ENCODE data around the gene ATP10B.
"Not testable (repeated sequence)": the region's sequence is repeated elsewhere in the genome, so short reads cannot be mapped to it uniquely, and the experiment has no call there.

Gene ATP10B

DNA sequence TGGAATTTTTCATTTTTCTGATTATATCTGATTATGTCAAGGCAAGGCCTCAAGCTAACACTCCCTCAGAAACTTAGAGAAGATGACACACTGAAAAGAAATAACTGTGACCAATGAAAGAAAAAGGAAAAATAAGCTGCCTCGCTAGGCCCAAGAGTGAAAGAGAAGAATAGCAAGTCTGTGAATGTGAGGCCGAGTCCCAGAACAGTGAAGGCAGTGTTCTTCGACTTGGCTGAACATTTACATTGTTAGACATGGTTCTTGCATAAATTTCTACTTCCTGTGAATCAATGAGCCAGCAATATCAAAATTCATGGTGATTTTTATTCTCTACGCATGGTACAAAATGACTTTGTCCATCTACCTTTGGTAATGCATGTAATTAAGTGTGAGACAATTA, at the start of gene ATP10B:
Gene ATP10B, minus strand, starts transcription at position 163 of the 400 bp plus-strand sequence. CDS start 164,137 bp downstream, outside the sequence.
- DNase-seq (ENCODE audit: low read depth in 2 of 2) = no peak

- no peak for DNase-seq (ENCODE audit: low read depth in 2 of 2)
Measured at GRCh38 chr5:160901656-160902055, 49.6 kb upstream of the ATP10B start.

DNA sequence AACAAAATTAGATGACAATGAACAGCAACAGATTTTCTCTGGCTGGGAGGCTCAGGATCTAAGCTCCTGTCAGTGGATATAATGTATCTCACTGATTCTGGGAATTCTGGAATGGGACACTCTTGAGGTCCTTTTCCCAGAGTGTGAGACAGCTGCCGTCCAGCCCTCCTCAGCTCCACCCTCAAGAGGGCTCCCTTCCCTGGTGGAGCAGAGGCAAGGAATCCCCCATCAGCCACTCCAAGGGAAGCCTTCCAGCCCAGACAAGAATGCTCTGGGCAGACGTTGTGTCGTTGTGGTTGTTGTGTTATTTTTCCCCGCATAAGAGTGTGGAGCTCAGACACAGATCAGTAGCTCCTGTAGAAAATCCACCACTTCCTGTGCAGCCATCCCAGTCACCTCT, 47.7 kb upstream of the ATP10B start:
- no peak for DNase-seq (ENCODE audit: low read depth in 2 of 2)

GRCh38 chr5:160893180-160893964, 41.4 kb upstream of the ATP10B start:
- DNase-seq (ENCODE audit: low read depth in 2 of 2) = not testable (repeated sequence)

- no peak for DNase-seq (ENCODE audit: low read depth in 2 of 2)
Measured at GRCh38 chr5:160887780-160888179, 35.8 kb upstream of the ATP10B start.

DNA sequence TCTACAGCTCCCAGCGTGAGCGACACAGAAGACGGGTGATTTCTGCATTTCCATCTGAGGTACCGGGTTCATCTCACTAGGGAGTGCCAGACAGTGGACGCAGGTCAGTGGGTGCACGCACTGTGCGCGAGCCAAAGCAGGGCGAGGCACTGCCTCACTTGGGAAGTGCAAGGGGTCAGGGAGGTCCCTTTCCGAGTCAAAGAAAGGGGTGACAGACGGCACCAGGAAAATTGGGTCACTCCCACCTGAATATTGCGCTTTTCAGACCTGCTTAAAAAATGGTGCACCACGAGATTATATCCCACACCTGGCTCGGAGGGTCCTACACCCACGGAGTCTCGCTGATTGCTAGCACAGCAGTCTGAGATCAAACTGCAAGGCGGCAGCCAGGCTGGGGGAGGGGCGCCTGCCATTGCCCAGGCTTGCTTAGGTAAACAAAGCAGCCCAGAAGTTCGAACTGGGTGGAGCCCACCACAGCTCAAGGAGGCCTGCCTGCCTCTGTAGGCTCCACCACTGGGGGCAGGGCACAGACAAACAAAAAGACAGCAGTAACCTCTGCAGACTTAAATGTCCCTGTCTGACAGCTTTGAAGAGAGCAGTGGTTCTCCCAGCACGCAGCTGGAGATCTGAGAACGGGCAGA, 21.7 kb upstream of the ATP10B start:
- not testable (repeated sequence) for DNase-seq (ENCODE audit: low read depth in 2 of 2)

- DNase-seq (ENCODE audit: low read depth in 2 of 2) = no peak
Measured at GRCh38 chr5:160869989-160870521, 18.0 kb upstream of the ATP10B start.

DNA sequence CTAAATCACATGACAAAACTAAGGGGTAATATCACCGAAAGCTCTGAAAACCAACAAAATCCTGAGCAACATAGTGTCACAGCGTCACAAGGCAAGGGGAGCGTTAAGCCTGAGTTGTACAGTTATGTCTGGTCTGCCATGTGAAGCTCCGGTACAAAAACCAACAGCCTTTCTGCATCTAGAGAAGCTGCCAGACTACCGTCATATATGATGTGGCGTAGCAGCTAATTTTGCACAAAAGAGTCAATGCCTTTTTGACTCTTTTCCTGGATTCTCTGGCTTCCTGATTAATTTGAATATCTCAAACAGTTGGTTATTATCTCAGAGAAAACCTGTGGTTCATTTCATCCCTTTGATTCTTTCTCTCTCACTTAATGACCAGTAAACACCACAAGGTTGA, 16.0 kb upstream of the ATP10B start:
- DNase-seq (ENCODE audit: low read depth in 2 of 2) = no peak

- no peak for DNase-seq (ENCODE audit: low read depth in 2 of 2)
Measured at GRCh38 chr5:160851451-160851850, 560 bp downstream of the ATP10B start.

- DNase-seq (ENCODE audit: low read depth in 2 of 2) = no peak
Measured at GRCh38 chr5:160850421-160850820, 1.6 kb downstream of the ATP10B start.

DNA sequence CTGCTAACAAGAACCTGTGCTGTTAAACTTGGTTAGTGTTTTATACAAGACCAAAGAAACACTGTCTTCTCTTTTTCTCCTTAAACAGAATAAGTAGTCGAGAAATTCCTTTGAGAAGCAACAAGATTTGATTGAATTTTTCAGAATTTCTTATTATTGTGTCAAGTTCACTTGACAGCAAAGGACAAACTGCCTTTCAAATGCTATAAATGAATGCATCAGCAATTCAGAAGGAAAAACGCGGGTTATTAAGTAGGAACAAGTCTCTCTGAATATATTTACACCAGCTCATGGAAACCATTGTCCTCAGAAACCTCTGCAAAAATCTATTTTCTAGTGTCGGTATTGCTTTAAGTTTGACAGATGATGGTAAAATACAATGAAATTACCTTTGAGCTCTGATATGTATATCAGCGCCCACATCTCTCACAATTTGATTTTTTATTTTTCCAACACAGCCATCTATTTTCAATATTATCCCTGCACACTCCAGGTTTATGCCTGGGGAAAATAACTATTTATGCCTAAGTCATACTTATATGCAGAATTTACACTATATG, 4.4 kb downstream of the ATP10B start:
- DNase-seq (ENCODE audit: low read depth in 2 of 2) = no peak

GRCh38 chr5:160846642-160847041, 5.4 kb downstream of the ATP10B start:
- DNase-seq (ENCODE audit: low read depth in 2 of 2) = no peak

GRCh38 chr5:160844177-160844576, 7.8 kb downstream of the ATP10B start:
- DNase-seq (ENCODE audit: low read depth in 2 of 2) = no peak

GRCh38 chr5:160843240-160843639, 8.8 kb downstream of the ATP10B start:
- no peak for DNase-seq (ENCODE audit: low read depth in 2 of 2)

DNA sequence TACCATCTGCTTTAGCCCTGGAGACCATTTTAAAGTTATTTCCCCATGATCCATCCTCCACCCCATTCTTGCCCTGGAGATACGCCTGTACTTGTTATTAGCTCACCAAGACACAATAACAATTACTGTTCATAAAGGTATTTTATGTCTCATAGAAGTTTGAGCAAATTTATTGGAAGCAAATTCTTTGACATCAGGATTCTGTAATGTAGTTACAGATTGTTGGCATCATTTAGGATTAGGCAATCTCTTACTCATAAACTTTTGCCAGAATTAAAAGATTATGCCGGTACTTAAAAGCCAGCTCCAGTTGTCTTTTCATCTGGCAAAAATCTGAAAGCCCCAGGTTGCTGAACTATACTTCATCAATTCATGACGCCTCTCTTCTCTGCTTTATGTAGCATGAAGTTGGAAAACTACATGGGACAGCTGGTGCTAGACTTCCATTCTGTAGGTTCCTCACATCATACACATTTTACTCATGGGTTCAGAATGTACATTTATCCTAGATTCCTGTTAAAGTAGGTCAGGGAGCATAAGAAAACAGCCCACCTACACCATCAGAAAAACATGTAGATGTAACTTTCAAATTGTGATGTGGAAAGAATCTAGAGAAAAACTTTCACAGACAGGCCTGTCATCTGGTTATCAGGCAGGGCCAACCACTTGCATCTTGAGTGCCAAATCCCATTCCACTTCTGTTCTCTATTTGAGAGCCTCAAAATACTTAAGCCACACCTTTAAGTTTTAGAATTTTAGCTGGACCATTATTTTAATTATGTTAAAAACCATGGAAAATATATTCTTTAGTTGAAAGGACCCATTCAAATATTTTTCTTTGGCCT, 14.0 kb downstream of the ATP10B start:
- DNase-seq (ENCODE audit: low read depth in 2 of 2) = no peak

DNA sequence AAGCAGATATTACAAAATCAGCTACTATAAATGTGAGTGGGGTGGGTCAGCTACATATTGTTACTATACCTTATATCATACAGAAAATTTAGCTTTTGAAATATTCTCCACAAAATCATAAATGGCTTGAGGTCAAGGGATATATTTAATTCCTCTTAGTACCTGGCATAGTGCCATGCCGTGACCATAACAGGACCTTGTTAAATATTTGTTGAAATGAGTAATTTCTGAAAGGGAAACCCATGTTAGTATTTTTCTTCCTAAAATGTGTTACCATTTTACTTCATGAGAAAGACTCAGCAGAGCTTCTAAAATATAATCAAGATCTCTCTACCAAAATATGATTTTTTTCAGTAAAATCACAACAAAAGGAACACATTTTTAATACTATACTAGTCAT, 14.8 kb downstream of the ATP10B start:
- DNase-seq (ENCODE audit: low read depth in 2 of 2) = no peak

GRCh38 chr5:160835818-160836528, 16.0 kb downstream of the ATP10B start:
- DNase-seq (ENCODE audit: low read depth in 2 of 2) = no peak

- no peak for DNase-seq (ENCODE audit: low read depth in 2 of 2)
Measured at GRCh38 chr5:160835376-160835775, 16.6 kb downstream of the ATP10B start.

- no peak for DNase-seq (ENCODE audit: low read depth in 2 of 2)
Measured at GRCh38 chr5:160833806-160834205, 18.2 kb downstream of the ATP10B start.

- no peak for DNase-seq (ENCODE audit: low read depth in 2 of 2)
Measured at GRCh38 chr5:160831801-160832200, 20.2 kb downstream of the ATP10B start.

- DNase-seq (ENCODE audit: low read depth in 2 of 2) = no peak
Measured at GRCh38 chr5:160824301-160825001, 27.6 kb downstream of the ATP10B start.

Measured in activated CD4-positive, alpha-beta T cell treated with anti-CD3 and anti-CD28 coated beads for 24 hours (primary cell).